CD4-positive, alpha-beta T cell treated with Interleukin-17A for 1 hour (primary cell): ENCODE data around the gene MINAR1.

Experiments
- DNase-seq: peaks from one replicate; pipeline ENCODE4 v3.0.0-alpha.2; 2020

MINAR1 gene

GRCh38 chr15:79432345-79433275 is 474 bp downstream of the MINAR1 start:
- no peak for DNase-seq

- no peak for DNase-seq
Measured at GRCh38 chr15:79433276-79433990, 1.3 kb downstream of the MINAR1 start.

- DNase-seq, result no peak
Measured at GRCh38 chr15:79434361-79434760, 2.2 kb downstream of the MINAR1 start.

GRCh38 chr15:79436037-79436780 is 4.1 kb downstream of the MINAR1 start:
- DNase-seq, result no peak

- DNase-seq, result no peak
Measured at GRCh38 chr15:79437275-79438000, 5.3 kb downstream of the MINAR1 start.

GRCh38 chr15:79439236-79439635 is 7.1 kb downstream of the MINAR1 start:
- no peak for DNase-seq

- no peak for DNase-seq
Measured at GRCh38 chr15:79440355-79440908, 8.3 kb downstream of the MINAR1 start.

GRCh38 chr15:79442911-79443310 is 10.8 kb downstream of the MINAR1 start:
- no peak for DNase-seq

GRCh38 chr15:79447060-79447459 is 14.9 kb downstream of the MINAR1 start:
- DNase-seq, result no peak

GRCh38 chr15:79450648-79451047 is 18.5 kb downstream of the MINAR1 start:
- no peak for DNase-seq

GRCh38 chr15:79451361-79451999 is 19.3 kb downstream of the MINAR1 start:
- DNase-seq, result no peak

GRCh38 chr15:79452244-79453051 is 20.3 kb downstream of the MINAR1 start:
- DNase-seq, result no peak

- DNase-seq, result no peak
Measured at GRCh38 chr15:79453446-79453845, 21.3 kb downstream of the MINAR1 start.

- no peak for DNase-seq
Measured at GRCh38 chr15:79454063-79454462, 21.9 kb downstream of the MINAR1 start.

- DNase-seq, result no peak
Measured at GRCh38 chr15:79455361-79455760, 23.2 kb downstream of the MINAR1 start.

GRCh38 chr15:79455943-79456342 is 23.8 kb downstream of the MINAR1 start:
- no peak for DNase-seq

- no peak for DNase-seq
Measured at GRCh38 chr15:79458491-79458890, 26.4 kb downstream of the MINAR1 start.

GRCh38 chr15:79459666-79460065 is 27.5 kb downstream of the MINAR1 start:
- no peak for DNase-seq

- no peak for DNase-seq
Measured at GRCh38 chr15:79463043-79463780, 31.1 kb downstream of the MINAR1 start.

GRCh38 chr15:79463781-79464270 is 31.7 kb downstream of the MINAR1 start:
- DNase-seq, result no peak
